ENCODE results near the gene INSC. TPM values are rescaled to one million over a fixed set of nuclear protein-coding genes. Genes with fewer than 3 reads are reported as not detected.

INSC gene
- total and polyA plus RNA-seq, 2 of the 8 experiments (the other 6 are each of a cell fraction or from before 2014, with no cell fraction given) = 0.58 to 0.59 TPM

GRCh38 chr11:15119826-15120225 is 5.1 kb downstream of the INSC start:
- H3K4ac ChIP-seq (replicated peaks; ENCODE audit: insufficient read length, low read depth, low read length) = no peak overlapping the region
- H2BK12ac ChIP-seq (ENCODE audit: low read depth, low read length) = no peak overlapping the region
- H4K8ac ChIP-seq (ENCODE audit: extremely low read depth, insufficient read depth, low read length) = no peak overlapping the region
- H3K9me3 ChIP-seq (ENCODE audit: insufficient read depth in 2 of 2, low read depth in 1 of 2, low read length in 1 of 2) = no peaks in the 10 kb centered on the region
- H3K23ac ChIP-seq (ENCODE audit: insufficient read length) = no peak overlapping the region
- no peaks in the 10 kb centered on the region for H3K79me1 ChIP-seq (ENCODE audit: low read depth, low read length)
- no peak overlapping the region for H2BK5ac ChIP-seq (ENCODE audit: low read depth, low read length)
- no peak overlapping the region for H4K91ac ChIP-seq (replicated peaks; ENCODE audit: insufficient read length, low read length)
- WGBS, 2 experiments (ENCODE audit: extremely low coverage in 1 of 2, insufficient coverage in 1 of 2, insufficient read length in 1 of 2, insufficient replicate concordance in 2 of 2, low coverage in 1 of 2, low lambda C conversion rate in 2 of 2, missing lambda C conversion rate in 1 of 2) = 100% methylated on average over 1 of the region's 1 CpG; no CpG with 5 or more reads in 1 of the 2 experiments
- no peak overlapping the region for H3K18ac ChIP-seq (ENCODE audit: extremely low read depth, low read length)
- H3K36me3 ChIP-seq (ENCODE audit: control insufficient read depth in 2 of 4, insufficient read depth in 4 of 4, low read length in 3 of 4) = no peaks in the 10 kb centered on the region
- no peak overlapping the region for H3K14ac ChIP-seq (ENCODE audit: insufficient read length)
- no peak overlapping the region for H2BK20ac ChIP-seq (ENCODE audit: low read length)
- POLR2A ChIA-PET (ENCODE audit: partially characterized antibody) = no interaction called here
- H3K4me2 ChIP-seq (ENCODE audit: insufficient read depth in 1 of 2, low read depth in 2 of 2, low read length in 2 of 2) = no peak overlapping the region
- H3K4me3 ChIP-seq (ENCODE audit: extremely low read depth in 1 of 4, insufficient read depth in 2 of 4, low read depth in 3 of 4, low read length in 4 of 4) = no peak overlapping the region
- H2AK5ac ChIP-seq (ENCODE audit: low read depth, low read length) = no peak overlapping the region
- no peak overlapping the region for H2BK15ac ChIP-seq (ENCODE audit: low read length)
- H3K27me3 ChIP-seq (replicated peaks in 1 of 4; ENCODE audit: control insufficient read depth in 3 of 4, extremely low read depth in 1 of 4, insufficient read depth in 3 of 4, low read length in 3 of 4) = peaks cover 0 to 13% (median 8%) of the 10 kb centered on the region in 4 experiments; a peak in 5 of 7 replicates
- H3K9ac ChIP-seq (replicated peaks in 1 of 4; ENCODE audit: extremely low read depth in 1 of 4, low read depth in 3 of 4, low read length in 3 of 4) = no peak overlapping the region
- no peaks in the 10 kb centered on the region for H3K79me2 ChIP-seq (ENCODE audit: control insufficient read depth in 1 of 2, insufficient read depth in 2 of 2, low read length in 2 of 2)
- H2AFZ ChIP-seq (ENCODE audit: low read length) = no peak overlapping the region
- H4K20me1 ChIP-seq (replicated peaks in 1 of 2; ENCODE audit: control insufficient read depth in 1 of 2, insufficient read depth in 2 of 2, low read length in 2 of 2) = peaks cover 0 to 2% of the 10 kb centered on the region in 2 experiments
- FAIRE-seq = no peak
- H3K56ac ChIP-seq (replicated peaks; ENCODE audit: insufficient read length, low read depth, low read length) = no peak overlapping the region
- H3K27ac ChIP-seq (ENCODE audit: low read depth, low read length) = no peak overlapping the region
- DNase-seq (ENCODE audit: low read depth in 1 of 2, low spot score in 2 of 2) = no peak
- H2BK120ac ChIP-seq (replicated peaks; ENCODE audit: low read depth, low read length) = no peak overlapping the region
- peaks cover 2% of the 10 kb centered on the region; the same call in 1 of the 2 replicates for H3K23me2 ChIP-seq (ENCODE audit: low read depth, low read length)
- H3K4me1 ChIP-seq (replicated peaks in 1 of 4; ENCODE audit: control insufficient read depth in 3 of 4, insufficient read depth in 4 of 4, low read length in 3 of 4) = peaks cover 0 to 3% (median under 1%) of the 10 kb centered on the region in 4 experiments; a peak in 1 of 7 replicates
- no peak overlapping the region for H4K5ac ChIP-seq (ENCODE audit: insufficient read length, low read depth, low read length)
- CTCF ChIA-PET (ENCODE audit: partially characterized antibody) = interaction anchor here (1.4 to 4.4 kb wide), 3 partner anchors 20 to 151 kb away, joined by 3 to 32 read pairs (median 10); no protein-coding TSS in a partner anchor
- TF ChIP-seq GABPA (IDR thresholded peaks at IDR 0.05; ENCODE audit: borderline replicate concordance, insufficient read depth, low read length) = no peak
- TF ChIP-seq NRF1 (IDR thresholded peaks at IDR 0.05; ENCODE audit: low read depth, low read length) = no peak
- no peak for TF ChIP-seq POU5F1 (IDR thresholded peaks at IDR 0.05; ENCODE audit: low read depth, low read length)
- no peak for TF ChIP-seq CHD1 (IDR thresholded peaks at IDR 0.05; ENCODE audit: low read depth, low read length)
- no peak for TF ChIP-seq SP1 (IDR thresholded peaks at IDR 0.05; ENCODE audit: low read depth, low read length)
- no peak for TF ChIP-seq EZH2 (IDR thresholded peaks at IDR 0.05; ENCODE audit: low read depth, low read length, severe bottlenecking)
- no peak for TF ChIP-seq TEAD4 (IDR thresholded peaks at IDR 0.05; ENCODE audit: low read depth, low read length)
- TF ChIP-seq CTBP2 (IDR thresholded peaks at IDR 0.05; ENCODE audit: borderline replicate concordance, insufficient read depth, insufficient read length, low read length) = no peak
- TF ChIP-seq PHF8 (conservative IDR thresholded peaks at IDR 0.05; ENCODE audit: low read depth, low read length) = no peak
- no peak for TF ChIP-seq SIRT6 (IDR thresholded peaks at IDR 0.05; ENCODE audit: low read length)
- TF ChIP-seq TCF12 (IDR thresholded peaks at IDR 0.05; ENCODE audit: low read depth, low read length) = no peak
- TF ChIP-seq SP2 (IDR thresholded peaks at IDR 0.05; ENCODE audit: low read length) = no peak
- no peak for TF ChIP-seq MAFK (IDR thresholded peaks at IDR 0.05; ENCODE audit: low read depth, low read length)
- TF ChIP-seq RAD21 (IDR thresholded peaks at IDR 0.05 in 1 of 2, conservative IDR thresholded peaks at IDR 0.05 in 1 of 2; ENCODE audit: low read depth in 2 of 2, low read length in 2 of 2) = no peak
- no peak for TF ChIP-seq JUN (IDR thresholded peaks at IDR 0.05; ENCODE audit: low read depth, low read length)
